Astrocyte of the spinal cord (primary cell): ENCODE measurements around the gene LELP1.

Experiments
- DNase-seq: peaks from one replicate; pipeline ENCODE4 v3.0.0; 2011; ENCODE audit warnings: low read depth, low spot score
- H3K4me3 ChIP-seq: 2 replicates; pipeline ENCODE4 v1.5.1; 2011; ENCODE audit warnings: low read depth, mild to moderate bottlenecking, low read length, moderate library complexity
- in situ Hi-C: cut with HindIII; loops from 2 replicates; pipeline ENCODE4 v1.10.0; 2017; ENCODE audit warnings: low sequenced_read_pairs
- TF ChIP-seq, protein P1 (sequence below): IDR thresholded peaks from 2 replicates; pipeline ENCODE4 v1.5.1; 2012; ENCODE audit warnings: low read depth, mild to moderate bottlenecking, low read length, inconsistent platforms

Gene LELP1

DNA sequence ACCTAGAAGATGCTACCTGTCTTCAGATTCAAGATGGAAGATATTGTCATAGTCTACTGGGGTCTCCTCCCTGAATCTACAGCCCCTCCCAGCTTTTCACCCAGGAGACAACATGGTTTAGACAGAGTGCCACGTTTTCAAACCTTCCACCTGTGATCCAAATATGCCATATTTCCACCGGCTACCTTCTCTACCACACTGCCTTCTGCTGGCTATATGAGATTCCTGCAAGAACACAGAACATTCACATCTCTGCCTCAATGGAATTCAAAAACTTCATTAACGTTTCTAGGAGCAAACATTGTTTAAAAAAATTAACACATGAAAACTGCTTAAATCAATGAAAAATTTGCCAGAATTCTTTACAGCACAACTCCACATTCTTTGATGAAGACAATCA is 12.9 kb upstream of the LELP1 start:
- DNase-seq: no peak
- TF ChIP-seq, protein P1, sequence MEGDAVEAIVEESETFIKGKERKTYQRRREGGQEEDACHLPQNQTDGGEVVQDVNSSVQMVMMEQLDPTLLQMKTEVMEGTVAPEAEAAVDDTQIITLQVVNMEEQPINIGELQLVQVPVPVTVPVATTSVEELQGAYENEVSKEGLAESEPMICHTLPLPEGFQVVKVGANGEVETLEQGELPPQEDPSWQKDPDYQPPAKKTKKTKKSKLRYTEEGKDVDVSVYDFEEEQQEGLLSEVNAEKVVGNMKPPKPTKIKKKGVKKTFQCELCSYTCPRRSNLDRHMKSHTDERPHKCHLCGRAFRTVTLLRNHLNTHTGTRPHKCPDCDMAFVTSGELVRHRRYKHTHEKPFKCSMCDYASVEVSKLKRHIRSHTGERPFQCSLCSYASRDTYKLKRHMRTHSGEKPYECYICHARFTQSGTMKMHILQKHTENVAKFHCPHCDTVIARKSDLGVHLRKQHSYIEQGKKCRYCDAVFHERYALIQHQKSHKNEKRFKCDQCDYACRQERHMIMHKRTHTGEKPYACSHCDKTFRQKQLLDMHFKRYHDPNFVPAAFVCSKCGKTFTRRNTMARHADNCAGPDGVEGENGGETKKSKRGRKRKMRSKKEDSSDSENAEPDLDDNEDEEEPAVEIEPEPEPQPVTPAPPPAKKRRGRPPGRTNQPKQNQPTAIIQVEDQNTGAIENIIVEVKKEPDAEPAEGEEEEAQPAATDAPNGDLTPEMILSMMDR: no peak
- no peak overlapping the region for H3K4me3 ChIP-seq
- in situ Hi-C loops: no loop called here

DNA sequence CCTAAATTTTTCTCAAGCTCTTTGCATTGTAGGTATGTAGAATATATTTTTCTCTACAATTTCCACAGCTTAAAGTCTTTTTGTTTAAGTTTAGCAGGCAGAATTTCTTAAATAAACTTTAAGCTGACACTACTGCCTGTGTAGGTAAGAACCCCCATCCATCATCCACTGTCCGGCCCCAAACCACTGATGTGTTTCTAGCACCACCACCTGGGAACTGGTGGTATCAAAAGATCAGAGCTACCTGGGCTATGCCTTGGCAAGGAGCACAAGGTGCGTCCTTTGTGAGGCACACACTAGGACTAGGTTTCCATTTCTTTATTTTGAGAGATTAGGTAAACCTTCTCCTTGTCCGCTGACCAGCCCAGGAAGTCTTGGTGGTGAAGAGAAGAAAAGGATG is 10.5 kb upstream of the LELP1 start:
- TF ChIP-seq, protein P1: peak; percentile 6
- no peak overlapping the region for H3K4me3 ChIP-seq
- DNase-seq: no peak
- in situ Hi-C loops: no loop called here

DNA sequence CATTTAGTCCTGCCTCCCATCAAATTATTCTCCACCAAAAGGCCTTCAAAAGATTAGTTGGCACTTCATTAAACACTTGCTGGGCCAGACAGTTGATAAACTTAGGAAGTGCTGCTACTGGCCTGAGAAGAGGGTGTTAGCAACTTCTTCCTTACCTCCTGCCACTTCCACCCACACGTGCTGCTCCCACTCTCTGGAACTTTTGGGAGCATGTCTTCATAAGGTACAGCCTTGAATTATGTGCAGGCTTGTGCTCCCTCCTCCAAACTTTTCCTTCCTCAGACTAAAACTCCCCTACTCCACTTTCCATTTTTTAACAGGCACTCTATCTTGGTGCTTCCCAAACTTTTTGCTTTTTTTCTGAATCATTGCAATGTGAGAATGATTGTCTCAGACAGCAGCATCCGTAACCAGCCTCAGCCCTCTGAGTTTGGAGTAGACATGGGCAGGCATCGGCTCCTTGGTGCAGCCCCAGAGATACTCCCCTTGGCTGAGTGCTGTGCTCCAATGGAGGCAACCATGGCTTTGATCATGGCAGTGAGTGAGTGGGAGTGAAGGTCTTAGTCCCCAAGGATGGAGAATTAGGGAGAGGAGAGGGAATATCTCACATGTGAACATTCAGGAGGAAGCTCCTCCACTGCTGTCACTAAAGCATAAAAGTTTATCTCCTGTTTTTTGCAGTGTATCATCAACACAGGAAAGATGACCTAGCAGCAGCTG is 8.7 kb upstream of the LELP1 start:
- TF ChIP-seq, protein P1: no peak
- DNase-seq: no peak
- in situ Hi-C loops: no loop called here
- no peak overlapping the region for H3K4me3 ChIP-seq

DNA sequence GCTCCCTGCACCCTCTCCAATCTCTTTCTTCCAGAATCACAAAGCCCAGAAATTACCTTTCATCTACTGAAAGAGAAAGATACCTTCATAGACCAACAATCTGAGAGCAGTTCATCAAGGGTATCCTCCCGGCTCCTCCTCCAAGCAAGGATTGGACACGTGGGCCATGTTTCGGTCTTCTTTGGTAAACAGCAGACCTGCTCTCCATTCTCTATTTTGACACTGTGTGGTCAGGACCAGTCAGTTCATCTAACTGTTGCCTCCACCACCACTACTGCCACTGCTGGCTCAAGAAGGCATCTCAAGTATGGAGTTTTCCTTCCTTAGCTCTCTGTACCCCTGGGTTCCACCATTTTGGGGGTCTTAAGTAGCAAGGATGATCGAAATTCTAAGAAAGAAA is 8.0 kb upstream of the LELP1 start:
- in situ Hi-C loops: no loop called here
- TF ChIP-seq, protein P1: no peak
- H3K4me3 ChIP-seq: no peak overlapping the region
- DNase-seq: no peak

DNA sequence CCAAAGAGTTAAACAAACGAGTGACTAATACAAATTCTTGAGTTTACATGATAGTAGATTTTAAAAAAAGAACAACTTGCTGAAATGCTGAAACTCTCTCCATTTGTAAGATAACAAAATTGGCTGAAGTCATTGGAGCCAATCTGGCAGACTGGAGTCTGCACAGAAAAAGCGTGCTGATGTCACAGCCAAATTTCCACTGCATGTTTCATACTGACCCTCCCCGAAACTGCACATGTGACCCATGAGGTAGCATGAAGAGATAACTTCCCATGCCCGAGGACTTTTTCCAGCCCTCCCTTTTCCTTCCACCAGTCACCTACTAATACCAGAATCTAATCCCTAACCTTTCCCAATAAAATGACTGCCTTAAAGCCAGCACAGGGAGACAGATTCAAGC is 1.2 kb upstream of the LELP1 start:
- in situ Hi-C loops: no loop called here
- no peak overlapping the region for H3K4me3 ChIP-seq
- TF ChIP-seq, protein P1: no peak
- no peak for DNase-seq

DNA sequence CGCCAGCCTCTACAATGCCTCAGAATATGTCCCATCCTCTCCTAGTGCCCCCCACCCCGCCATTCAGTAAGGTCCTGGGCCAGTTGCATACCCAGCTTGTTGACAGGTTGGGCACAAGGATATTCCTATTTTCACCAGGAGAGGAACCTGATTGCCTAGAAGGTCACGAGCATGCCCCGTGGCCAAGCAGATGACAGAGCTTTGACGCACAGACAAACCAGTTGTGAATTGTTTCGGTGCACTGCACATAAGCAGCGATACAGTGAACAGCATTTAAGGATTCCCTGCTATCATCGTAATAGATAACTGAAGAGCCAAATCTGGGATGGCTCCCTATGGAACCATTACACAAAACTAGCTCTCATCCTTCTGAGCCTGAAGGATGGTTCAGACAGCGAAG is 3.4 kb downstream of the LELP1 start:
- TF ChIP-seq, protein P1: no peak
- DNase-seq: no peak
- no peak overlapping the region for H3K4me3 ChIP-seq
- in situ Hi-C loops: no loop called here
